OCI-LY3 (cell line): ENCODE measurements around the gene F2RL2.

Experiments
- H2AFZ ChIP-seq: fragments of 200-600, 300-600 bp; shearing (Covaris generic); 2 replicates; pipeline ENCODE4 v1.6.0; 2014; ENCODE audit warnings: antibody characterized with exemption, low read depth, low read length
- H3K27ac ChIP-seq: fragments of 200-600, 300-600 bp; sonication (generic); 2 replicates; pipeline ENCODE4 v1.5.1; 2014; ENCODE audit warnings: mild to moderate bottlenecking, low read length, moderate library complexity, mixed read lengths
- H3K27me3 ChIP-seq: fragments of 200-600, 300-600 bp; sonication (generic); 2 replicates; pipeline ENCODE4 v1.6.1; 2014; ENCODE audit warnings: low read depth, low read length, mixed read lengths
- H3K36me3 ChIP-seq: fragments of 200-600, 300-600 bp; sonication (generic); replicated peaks from 2 replicates; pipeline ENCODE3; 2014; ENCODE audit warnings: low read depth, low read length, mixed read lengths
- H3K4me1 ChIP-seq: fragments of 300-600, 200-600 bp; sonication (generic); 2 replicates; pipeline ENCODE4 v1.6.1; 2014; ENCODE audit warnings: low read length, mixed read lengths
- H3K4me2 ChIP-seq: fragments of 200-600, 300-600 bp; sonication (generic); 2 replicates; pipeline ENCODE4 v1.6.1; 2014; ENCODE audit warnings: low read length, mixed read lengths
- H3K4me3 ChIP-seq: fragments of 300-600, 200-600 bp; sonication (generic); 2 replicates; pipeline ENCODE4 v1.5.1; 2014; ENCODE audit warnings: antibody characterized with exemption, mild to moderate bottlenecking, low read length, moderate library complexity
- H3K79me2 ChIP-seq: fragments of 300-600, 200-600 bp; shearing (Covaris generic); 2 replicates; pipeline ENCODE4 v1.6.1; 2014; ENCODE audit warnings: mild to moderate bottlenecking, low read length, mixed read lengths
- H3K9ac ChIP-seq: fragments of 300-600, 200-600 bp; shearing (Covaris generic); 2 replicates; pipeline ENCODE4 v1.6.0; 2014; ENCODE audit warnings: mild to moderate bottlenecking, low read length, moderate library complexity
- H3K9me3 ChIP-seq: fragments of 200-600, 300-600 bp; shearing (Covaris generic); 2 replicates; pipeline ENCODE4 v1.6.1; 2014; ENCODE audit warnings: low read length, mixed read lengths; ENCODE audit not compliant: insufficient read depth
- H4K20me1 ChIP-seq: fragments of 200-600, 300-600 bp; sonication (generic); 2 replicates; pipeline ENCODE4 v1.6.1; 2016; ENCODE audit warnings: low read length, mixed read lengths; ENCODE audit not compliant: insufficient read depth
- CTCF ChIP-seq: fragments of 200-600, 300-600 bp; sonication (generic); IDR thresholded peaks from 2 replicates; pipeline ENCODE4 v1.5.1; 2014; ENCODE audit warnings: antibody characterized with exemption, low read length, low read depth
- EZH2phosphoT487 ChIP-seq: fragments of 200-600 bp; shearing (Covaris generic); IDR thresholded peaks from 2 replicates; pipeline ENCODE4 v1.6.1; 2018; ENCODE audit warnings: antibody characterized with exemption, mixed run types, low read depth

The F2RL2 gene

GRCh38 chr5:76625087-76625815, 2.0 kb upstream of the F2RL2 start:
- TF ChIP-seq CTCF (no peak), EZH2phosphoT487 (no peak)

DNA sequence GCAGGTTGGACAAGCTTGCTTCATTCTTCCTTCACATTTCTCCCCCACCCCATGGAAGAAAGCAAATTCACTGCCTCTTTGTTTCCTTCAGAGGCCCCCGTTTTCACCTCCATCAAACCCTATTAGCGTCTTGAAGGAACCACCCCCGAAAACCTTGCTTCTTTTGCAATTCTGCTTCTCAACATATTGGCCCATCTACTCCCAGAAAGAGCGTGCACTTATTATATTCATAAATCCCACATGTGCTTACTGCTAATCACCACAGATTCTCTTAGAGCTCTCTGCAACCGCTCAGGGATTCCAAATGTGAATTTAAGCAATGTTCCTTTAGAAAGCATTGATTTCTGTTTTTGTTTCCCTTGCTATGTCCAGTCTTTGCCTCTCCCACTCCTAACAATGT, 1.1 kb downstream of the F2RL2 start:
- TF ChIP-seq EZH2phosphoT487 (no peak), CTCF (no peak)
- Histone ChIP-seq H3K36me3 (no peaks in the 10 kb centered on the region), H3K27ac (no peak overlapping the region), H2AFZ (no peak overlapping the region), H3K4me3 (no peak overlapping the region), H3K4me1 (peaks cover 20% of the 10 kb centered on the region), H3K27me3 (no peaks in the 10 kb centered on the region), H3K9ac (no peak overlapping the region), H3K79me2 (no peaks in the 10 kb centered on the region), H4K20me1 (no peaks in the 10 kb centered on the region), H3K4me2 (no peak overlapping the region), H3K9me3 (no peaks in the 10 kb centered on the region)

More at GRCh38 chr5:76625087-76625815, 2.0 kb upstream of the F2RL2 start:
- no peaks in the 10 kb centered on the region for H4K20me1 ChIP-seq
- no peak overlapping the region for H2AFZ ChIP-seq
- no peaks in the 10 kb centered on the region for H3K27me3 ChIP-seq
- H3K9ac ChIP-seq: no peak overlapping the region
- no peak overlapping the region for H3K4me3 ChIP-seq
- no peak overlapping the region for H3K27ac ChIP-seq
- no peak overlapping the region for H3K4me2 ChIP-seq
- no peaks in the 10 kb centered on the region for H3K79me2 ChIP-seq
- no peaks in the 10 kb centered on the region for H3K9me3 ChIP-seq
- H3K4me1 ChIP-seq: peaks cover 20% of the 10 kb centered on the region
- no peaks in the 10 kb centered on the region for H3K36me3 ChIP-seq

DNA sequence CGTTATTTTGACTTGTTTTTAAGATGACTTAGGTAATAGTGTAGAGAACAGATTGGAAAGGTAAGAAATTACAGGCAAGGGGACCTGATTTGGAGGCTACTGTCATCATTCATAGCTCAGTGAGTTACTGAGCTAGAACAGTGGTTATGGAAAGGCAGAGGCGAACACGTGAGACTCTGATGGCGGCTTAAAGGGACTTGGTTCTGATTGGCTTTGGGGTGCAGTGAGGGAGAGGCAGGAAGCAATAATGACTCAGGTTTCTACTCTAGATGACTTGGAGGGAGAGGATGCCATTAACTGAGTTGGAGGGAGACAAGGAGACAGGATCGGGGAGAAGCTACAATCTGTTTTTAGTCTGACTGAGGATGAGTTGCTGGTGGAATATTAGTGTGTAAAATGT, 3.0 kb downstream of the F2RL2 start:
- Histone ChIP-seq H3K4me3 (no peak overlapping the region), H3K27me3 (no peaks in the 10 kb centered on the region), H3K9ac (no peak overlapping the region), H3K9me3 (no peaks in the 10 kb centered on the region), H3K4me2 (no peak overlapping the region), H3K36me3 (no peaks in the 10 kb centered on the region), H4K20me1 (no peaks in the 10 kb centered on the region), H2AFZ (no peak overlapping the region), H3K79me2 (no peaks in the 10 kb centered on the region), H3K4me1 (peaks cover 20% of the 10 kb centered on the region), H3K27ac (no peak overlapping the region)
- no peak for TF ChIP-seq CTCF
- no peak for TF ChIP-seq EZH2phosphoT487

- Histone ChIP-seq H3K27me3 (no peaks in the 10 kb centered on the region), H3K79me2 (no peaks in the 10 kb centered on the region), H3K4me1 (peaks cover 17% of the 10 kb centered on the region), H3K36me3 (no peaks in the 10 kb centered on the region), H3K4me3 (no peak overlapping the region), H4K20me1 (no peaks in the 10 kb centered on the region), H3K9me3 (no peaks in the 10 kb centered on the region), H3K9ac (no peak overlapping the region), H2AFZ (no peak overlapping the region), H3K4me2 (no peak overlapping the region), H3K27ac (no peak overlapping the region)
- TF ChIP-seq CTCF (no peak), EZH2phosphoT487 (no peak)
These were observed 5.5 kb downstream of the F2RL2 start for GRCh38 chr5:76617675-76618074.
